Nephron progenitor cell (in vitro differentiated cells): ENCODE data around the gene SAXO2.
A peak's percentile ranks its signal among the peaks of the same experiment; 100 is the strongest.
"Not testable (repeated sequence)": the region's sequence is repeated elsewhere in the genome, so short reads cannot be mapped to it uniquely, and the experiment has no call there.

Source experiments
- DNase-seq: peaks from one replicate; pipeline ENCODE4 v3.0.0; 2021
- H3K27ac Mint-ChIP-seq: 2 replicates; pipeline ENCODE4 v1.8.0; 2021; ENCODE audit warnings: mild to moderate bottlenecking, moderate library complexity, mixed read lengths
- H3K27me3 Mint-ChIP-seq: 2 replicates; pipeline ENCODE4 v1.8.0; 2021; ENCODE audit warnings: mild to moderate bottlenecking, low read depth, mixed read lengths; ENCODE audit not compliant: poor library complexity
- H3K36me3 Mint-ChIP-seq: 2 replicates; pipeline ENCODE4 v1.8.0; 2021; ENCODE audit warnings: low read depth, mixed read lengths
- H3K4me1 Mint-ChIP-seq: 2 replicates; pipeline ENCODE4 v1.8.0; 2021; ENCODE audit warnings: mixed read lengths
- H3K4me3 Mint-ChIP-seq: 2 replicates; pipeline ENCODE4 v1.8.0; 2021; ENCODE audit warnings: mild to moderate bottlenecking, moderate library complexity, mixed read lengths
- H3K9me3 Mint-ChIP-seq: 2 replicates; pipeline ENCODE4 v1.8.0; 2021; ENCODE audit warnings: mild to moderate bottlenecking, moderate library complexity, mixed read lengths
- CTCF ChIP-seq: fragments of 200-600 bp; sonication (generic); IDR thresholded peaks from 2 replicates; pipeline ENCODE4 v1.5.0; 2021; ENCODE audit warnings: antibody characterized with exemption

Gene SAXO2

GRCh38 chr15:82239685-82240391 is 22.8 kb upstream of the SAXO2 start:
- H3K36me3 Mint-ChIP-seq, result peaks cover 48% of the 10 kb centered on the region
- H3K27me3 Mint-ChIP-seq, result no peaks in the 10 kb centered on the region
- no peaks in the 10 kb centered on the region for H3K9me3 Mint-ChIP-seq
- TF ChIP-seq CTCF, result no peak
- no peaks in the 10 kb centered on the region for H3K4me1 Mint-ChIP-seq
- peak overlapping the region; percentile 5 for H3K27ac Mint-ChIP-seq
- H3K4me3 Mint-ChIP-seq, result no peak overlapping the region
- no peak for DNase-seq

GRCh38 chr15:82241836-82242499 is 20.6 kb upstream of the SAXO2 start:
- not testable (repeated sequence) for H3K27me3 Mint-ChIP-seq, H3K4me1 Mint-ChIP-seq, H3K9me3 Mint-ChIP-seq, DNase-seq, H3K27ac Mint-ChIP-seq, H3K4me3 Mint-ChIP-seq
- peaks cover 56% of the 10 kb centered on the region for H3K36me3 Mint-ChIP-seq

- H3K4me1 Mint-ChIP-seq, H3K4me3 Mint-ChIP-seq, H3K27me3 Mint-ChIP-seq, DNase-seq, H3K9me3 Mint-ChIP-seq, H3K27ac Mint-ChIP-seq: not testable (repeated sequence)
- peaks cover 47% of the 10 kb centered on the region for H3K36me3 Mint-ChIP-seq
These were observed 19.0 kb upstream of the SAXO2 start for GRCh38 chr15:82243644-82244043.

- not testable (repeated sequence) for H3K4me3 Mint-ChIP-seq, DNase-seq, H3K27me3 Mint-ChIP-seq, H3K9me3 Mint-ChIP-seq, H3K27ac Mint-ChIP-seq, H3K4me1 Mint-ChIP-seq
- H3K36me3 Mint-ChIP-seq, result peaks cover 28% of the 10 kb centered on the region
These were observed 16.7 kb upstream of the SAXO2 start for GRCh38 chr15:82245956-82246355.

GRCh38 chr15:82248261-82248660 is 14.4 kb upstream of the SAXO2 start:
- H3K4me3 Mint-ChIP-seq, H3K4me1 Mint-ChIP-seq, DNase-seq, H3K27ac Mint-ChIP-seq, H3K27me3 Mint-ChIP-seq, H3K9me3 Mint-ChIP-seq: not testable (repeated sequence)
- H3K36me3 Mint-ChIP-seq, result peaks cover 30% of the 10 kb centered on the region

- Mint-ChIP-seq H3K4me3 (peak overlapping the region; percentile 94), H3K4me1 (peaks cover 39% of the 10 kb centered on the region), H3K27ac (peak overlapping the region; percentile 42), H3K36me3 (peaks cover 13% of the 10 kb centered on the region)
- not testable (repeated sequence) for DNase-seq, H3K27me3 Mint-ChIP-seq, H3K9me3 Mint-ChIP-seq
These were observed 824 bp upstream of the SAXO2 start for GRCh38 chr15:82261566-82262421.

GRCh38 chr15:82263350-82263749 is 732 bp downstream of the SAXO2 start:
- no peak for TF ChIP-seq CTCF
- peaks cover 39% of the 10 kb centered on the region for H3K4me1 Mint-ChIP-seq
- no peak for DNase-seq

GRCh38 chr15:82267137-82267536 is 4.5 kb downstream of the SAXO2 start:
- H3K9me3 Mint-ChIP-seq, H3K4me3 Mint-ChIP-seq, H3K27ac Mint-ChIP-seq, DNase-seq, H3K27me3 Mint-ChIP-seq, H3K36me3 Mint-ChIP-seq: not testable (repeated sequence)
- peaks cover 19% of the 10 kb centered on the region for H3K4me1 Mint-ChIP-seq

More at GRCh38 chr15:82263350-82263749, 732 bp downstream of the SAXO2 start:
- Mint-ChIP-seq H3K27ac (no peak overlapping the region), H3K4me3 (peak overlapping the region; percentile 94), H3K27me3 (peaks cover 4% of the 10 kb centered on the region), H3K9me3 (no peaks in the 10 kb centered on the region), H3K36me3 (peaks cover 5% of the 10 kb centered on the region)

GRCh38 chr15:82268454-82268853 is 5.8 kb downstream of the SAXO2 start:
- H3K27me3 Mint-ChIP-seq, DNase-seq, H3K27ac Mint-ChIP-seq, H3K36me3 Mint-ChIP-seq, H3K9me3 Mint-ChIP-seq, H3K4me3 Mint-ChIP-seq: not testable (repeated sequence)
- H3K4me1 Mint-ChIP-seq, result peaks cover 10% of the 10 kb centered on the region
